CD4-positive, alpha-beta T cell treated with Interleukin-21 for 1 hour (primary cell): Measurements from ENCODE around the gene FBXW11.

Experiments used
- DNase-seq: peaks from one replicate; pipeline ENCODE4 v3.0.0-alpha.2; 2020

FBXW11 gene

GRCh38 chr5:171861381-171861780, 145.1 kb downstream of the FBXW11 start:
- DNase-seq = no peak

DNA sequence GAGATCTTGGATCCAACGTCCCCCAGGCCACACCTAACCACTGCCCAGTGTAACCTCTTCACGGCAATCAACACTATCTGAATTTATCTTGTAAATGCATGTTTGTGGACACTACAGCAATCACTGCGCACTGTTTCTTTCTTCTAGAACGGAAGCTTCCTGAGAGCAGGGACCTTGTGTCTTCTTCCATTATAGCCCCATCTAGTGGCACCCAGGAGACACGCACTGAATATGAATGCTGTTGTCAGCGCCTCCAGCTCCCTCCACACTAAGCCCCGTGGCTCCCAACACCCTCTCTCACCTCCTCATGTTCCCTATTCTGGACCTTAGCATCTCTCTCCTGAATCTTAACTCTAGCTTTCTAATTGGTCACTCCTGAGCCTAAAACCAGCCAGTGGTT, 148.1 kb downstream of the FBXW11 start:
- DNase-seq = no peak

GRCh38 chr5:171857489-171857876, 149.0 kb downstream of the FBXW11 start:
- DNase-seq = no peak

DNA sequence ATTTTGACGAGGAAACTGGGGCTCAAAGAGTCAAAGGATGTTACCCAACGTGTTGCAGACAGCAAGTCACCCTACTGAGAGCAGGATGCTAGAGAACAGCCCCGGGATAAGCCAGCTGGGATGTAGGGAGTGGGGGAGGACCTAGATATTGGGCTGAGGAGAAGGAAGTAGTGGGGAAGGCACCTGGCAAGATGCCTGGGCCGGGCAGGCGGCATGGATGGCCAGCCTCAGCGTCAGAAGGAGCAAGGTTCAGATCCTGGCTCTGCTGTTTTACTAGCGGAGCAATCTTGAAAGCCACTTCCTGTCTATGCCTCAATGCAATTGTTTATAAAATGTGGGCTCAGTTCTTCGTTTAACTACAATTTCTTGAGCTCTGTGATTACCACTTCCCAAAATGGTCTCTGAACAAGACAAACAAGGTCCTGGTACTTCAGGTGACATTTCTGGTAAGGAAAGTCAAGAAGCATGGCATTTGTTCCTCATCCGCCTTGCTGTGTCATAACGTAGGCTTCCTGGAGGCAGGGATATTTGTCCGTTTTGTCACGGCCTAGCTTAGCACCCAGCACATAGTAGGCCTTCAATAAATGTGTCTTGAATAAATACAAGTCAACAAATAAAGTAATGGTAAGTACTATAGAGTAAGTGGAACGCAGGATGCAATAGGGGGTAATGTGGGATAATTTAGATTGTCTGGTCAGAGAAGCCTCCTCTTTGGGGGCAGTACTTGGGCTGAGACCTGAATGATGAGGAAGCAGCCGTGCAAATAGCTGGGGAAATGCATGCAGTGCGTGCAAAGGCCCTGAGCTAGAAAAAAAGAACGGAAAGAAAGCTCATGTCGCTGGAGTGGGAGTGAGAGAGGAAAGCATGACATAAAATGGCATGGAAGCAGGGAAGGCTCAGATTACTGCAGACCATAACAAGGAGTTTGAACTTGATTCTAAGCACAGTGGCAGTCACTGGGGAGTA, 150.4 kb downstream of the FBXW11 start:
- no peak for DNase-seq

GRCh38 chr5:171855265-171855664, 151.2 kb downstream of the FBXW11 start:
- no peak for DNase-seq

GRCh38 chr5:171852255-171852681, 154.2 kb downstream of the FBXW11 start:
- no peak for DNase-seq

GRCh38 chr5:171851251-171851650, 155.2 kb downstream of the FBXW11 start:
- DNase-seq = no peak

DNA sequence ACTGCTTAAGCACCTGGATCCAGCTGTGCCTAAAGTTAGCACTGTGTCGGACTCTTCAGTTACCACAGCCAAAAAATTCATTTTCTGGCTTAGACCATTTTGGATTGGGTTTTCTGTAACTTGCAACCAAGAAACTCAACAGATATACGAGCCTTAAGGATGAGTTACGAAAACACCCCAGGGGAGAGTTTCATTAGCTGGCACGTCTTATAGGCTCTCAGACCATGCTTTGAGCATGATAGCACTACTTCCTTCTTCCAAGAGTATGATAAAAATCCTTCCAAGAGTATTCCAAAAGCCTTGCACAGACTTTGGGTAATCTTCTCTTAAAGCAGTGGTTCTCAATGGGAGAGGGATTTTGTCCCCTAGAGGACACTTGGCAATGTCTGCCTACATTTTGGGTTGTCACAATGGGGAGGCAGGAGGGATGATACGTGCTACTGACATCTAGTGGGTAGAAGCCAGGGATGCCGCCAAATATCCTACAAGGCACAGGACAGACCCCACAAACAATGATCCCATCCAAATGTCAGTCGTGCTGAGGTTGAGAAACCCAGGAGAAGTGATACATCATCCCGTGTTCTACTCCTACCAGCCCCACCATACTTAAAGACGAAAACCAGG, 156.0 kb downstream of the FBXW11 start:
- DNase-seq = no peak

DNA sequence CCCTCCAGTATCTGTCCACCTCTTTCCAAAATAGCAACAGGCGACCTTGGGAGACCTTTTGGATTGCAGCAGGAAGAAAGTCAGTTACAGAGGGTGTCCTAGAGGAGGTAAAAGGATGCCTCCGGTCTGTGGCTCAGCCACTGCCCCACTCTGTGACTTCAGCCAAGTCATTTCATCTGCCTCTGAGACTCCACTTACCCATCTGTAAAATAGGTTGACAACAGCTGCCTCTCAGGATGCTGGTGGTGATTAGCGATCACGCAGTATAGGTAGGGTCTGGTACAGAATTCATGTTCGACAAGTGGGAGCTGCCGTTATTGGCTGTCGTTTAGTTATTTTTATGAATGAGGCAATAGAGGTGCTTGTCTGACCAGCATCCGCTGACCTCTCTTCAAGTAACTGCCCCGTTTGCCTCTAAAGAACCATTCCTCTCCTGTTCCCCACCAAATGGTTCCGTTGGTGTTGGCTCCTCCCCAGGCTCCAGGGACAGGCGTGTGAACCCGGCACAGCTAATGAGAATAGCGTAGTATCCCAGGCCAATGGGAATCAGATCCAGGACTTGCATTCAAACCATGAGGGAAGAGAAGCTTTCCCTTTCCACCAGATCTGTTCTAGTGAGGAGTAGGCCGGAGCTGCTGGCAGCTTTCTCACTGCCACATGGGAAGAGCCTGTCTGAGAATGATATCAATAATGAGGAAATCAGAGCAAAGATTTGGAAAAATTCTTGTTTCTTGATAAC, 156.7 kb downstream of the FBXW11 start:
- no peak for DNase-seq

GRCh38 chr5:171848911-171849520, 157.4 kb downstream of the FBXW11 start:
- no peak for DNase-seq

- DNase-seq = no peak
These were observed 158.0 kb downstream of the FBXW11 start for GRCh38 chr5:171848486-171848885.

DNA sequence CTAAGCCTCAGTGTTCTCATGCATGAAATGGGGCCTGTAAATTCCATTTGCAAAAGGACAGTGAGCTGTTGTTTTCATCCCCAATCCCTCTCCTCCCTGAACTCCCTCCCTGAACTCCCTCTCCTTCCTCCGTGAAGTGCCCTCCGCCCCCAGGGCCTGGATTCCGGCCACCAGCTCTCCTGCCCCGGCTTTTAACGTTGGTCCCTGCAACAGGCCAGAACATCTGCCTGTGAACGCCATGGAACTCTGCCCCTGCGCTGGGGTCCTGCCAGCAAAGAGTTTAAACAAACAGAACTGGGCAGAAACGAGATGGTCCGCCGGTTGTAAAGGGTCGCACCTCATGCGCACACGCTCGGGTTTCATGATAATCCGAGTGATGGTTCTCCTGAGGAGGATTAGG, 158.4 kb downstream of the FBXW11 start:
- DNase-seq = no peak

- DNase-seq = no peak
These were observed 159.4 kb downstream of the FBXW11 start for GRCh38 chr5:171847026-171847425.

DNA sequence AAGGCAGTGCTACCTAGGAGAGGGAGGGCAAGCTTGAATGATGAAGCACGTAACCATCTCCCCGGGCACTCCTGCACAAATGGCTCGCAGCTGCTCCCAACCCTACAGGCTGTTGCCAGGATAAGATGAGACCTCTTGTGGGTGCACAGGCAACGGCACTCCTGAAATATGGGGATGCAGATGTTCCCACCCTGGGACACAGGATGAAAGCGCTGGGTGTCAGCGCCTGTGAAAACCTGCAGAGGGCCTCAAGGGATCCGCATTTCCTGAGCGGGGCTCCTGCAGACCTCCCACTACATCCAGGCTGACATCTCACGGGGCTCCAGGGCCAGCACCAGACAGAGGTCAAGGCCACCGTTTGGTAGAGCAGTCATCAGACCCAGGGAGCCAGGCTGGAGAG, 160.1 kb downstream of the FBXW11 start:
- no peak for DNase-seq

DNA sequence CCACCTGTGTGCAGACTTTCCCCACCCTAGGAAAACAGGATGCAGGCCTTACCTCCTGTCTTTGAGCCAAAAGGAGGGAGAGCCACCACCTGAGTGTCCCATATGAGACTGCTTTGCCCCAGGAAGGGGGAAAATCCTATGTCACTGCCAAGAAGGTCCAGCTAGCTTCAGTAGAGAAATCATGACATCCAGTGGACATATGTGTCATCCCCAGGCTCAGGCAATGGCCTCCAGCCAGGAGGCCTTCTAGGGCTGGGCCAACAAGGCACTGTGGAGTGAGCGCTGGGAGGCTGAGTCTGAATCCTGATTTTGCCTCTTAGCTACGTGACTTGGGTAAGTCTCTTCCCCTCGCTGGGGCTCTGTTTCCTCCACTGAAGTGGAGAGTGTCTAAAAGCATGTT, 160.6 kb downstream of the FBXW11 start:
- no peak for DNase-seq

GRCh38 chr5:171845040-171845630, 161.3 kb downstream of the FBXW11 start:
- DNase-seq = no peak

GRCh38 chr5:171842777-171843328, 163.6 kb downstream of the FBXW11 start:
- no peak for DNase-seq

DNA sequence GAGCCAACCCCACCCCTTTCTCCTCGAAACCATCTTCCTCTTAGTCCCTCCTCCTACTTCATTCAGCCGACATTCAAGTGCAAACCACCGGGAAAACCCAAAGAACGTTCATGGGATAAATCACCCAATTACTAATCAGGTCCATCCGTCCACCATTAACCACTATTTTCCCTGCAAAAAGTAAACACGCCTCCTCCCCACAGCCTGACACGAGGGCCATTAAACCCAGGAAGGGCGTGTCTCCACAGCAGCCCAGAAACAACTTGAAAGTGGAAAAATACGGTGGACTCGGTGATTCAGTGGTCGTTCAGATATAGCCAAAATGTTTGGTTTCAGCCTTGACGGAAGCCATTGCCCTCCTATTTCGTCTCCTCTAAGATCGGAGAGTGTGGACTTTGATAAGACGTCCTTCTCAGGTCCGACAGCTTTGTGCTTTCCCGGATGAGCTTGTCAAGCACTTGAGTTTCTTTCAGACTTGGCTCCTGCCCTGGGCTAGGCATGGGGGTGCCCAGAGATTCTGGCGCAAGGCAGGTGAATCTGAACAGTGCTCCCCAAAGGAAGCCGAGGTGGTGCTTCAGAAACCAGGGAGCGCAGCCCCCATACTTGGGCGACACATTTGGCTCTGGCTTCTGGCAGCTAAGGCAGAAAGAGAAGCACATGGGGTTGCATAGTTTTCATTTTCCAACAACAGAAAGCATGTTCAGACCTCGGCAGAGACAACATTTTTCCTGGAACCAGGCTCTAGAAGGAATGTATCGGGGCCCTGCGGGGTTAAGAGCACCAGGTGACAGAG, 164.3 kb downstream of the FBXW11 start:
- DNase-seq = no peak

- DNase-seq = no peak
These were observed 165.5 kb downstream of the FBXW11 start for GRCh38 chr5:171840711-171841522.

GRCh38 chr5:171840066-171840465, 166.4 kb downstream of the FBXW11 start:
- DNase-seq = no peak

DNA sequence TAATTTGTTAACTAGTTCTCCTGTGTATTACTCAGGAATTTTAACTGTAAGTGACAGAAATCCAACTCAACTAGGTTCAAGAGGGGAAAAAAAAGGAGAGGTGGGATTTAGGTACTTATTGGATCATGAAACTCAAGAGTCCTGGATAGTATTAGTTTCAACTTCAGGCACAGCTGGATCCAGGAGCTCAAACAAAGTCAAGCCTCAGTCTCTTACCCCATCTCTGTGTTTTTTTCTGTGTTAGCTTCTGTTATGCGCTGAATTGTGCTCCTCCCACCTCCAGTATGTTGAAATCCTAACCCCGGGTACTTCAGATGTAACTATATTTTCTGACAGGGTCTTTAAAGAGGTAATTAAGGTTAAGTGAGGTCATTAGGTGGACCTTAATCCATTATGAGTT, 167.3 kb downstream of the FBXW11 start:
- no peak for DNase-seq
